Nephron (organoid): Measurements from ENCODE around the gene CCDC28B.

Source experiments
- H3K27ac Mint-ChIP-seq, 3 experiments: 2 replicates each; pipeline ENCODE4 v1.8.0; 2020; ENCODE audit warnings: mixed read lengths in 3 of 3, mild to moderate bottlenecking in 2 of 3, moderate library complexity in 1 of 3
- H3K27me3 Mint-ChIP-seq: 2 replicates; pipeline ENCODE4 v1.8.0; 2021; ENCODE audit warnings: low read depth, mild to moderate bottlenecking, moderate library complexity, mixed read lengths
- H3K36me3 Mint-ChIP-seq: 2 replicates; pipeline ENCODE4 v1.8.0; 2020; ENCODE audit warnings: low read depth, mixed read lengths
- H3K4me1 Mint-ChIP-seq: 2 replicates; pipeline ENCODE4 v1.8.0; 2020; ENCODE audit warnings: mixed read lengths
- H3K4me3 Mint-ChIP-seq, 3 experiments: 2 replicates each; pipeline ENCODE4 v1.8.0; 2020; ENCODE audit warnings: mild to moderate bottlenecking in 3 of 3, mixed read lengths in 3 of 3, moderate library complexity in 2 of 3
- H3K9me3 Mint-ChIP-seq: 2 replicates; pipeline ENCODE4 v1.8.0; 2020; ENCODE audit warnings: mixed read lengths
- CTCF ChIP-seq, 3 experiments: fragments of 200-600 bp; sonication (generic); IDR thresholded peaks; one replicate each; pipeline ENCODE4 v1.5.0; 2021; ENCODE audit warnings: antibody characterized with exemption in 3 of 3; ENCODE audit not compliant: unreplicated experiment in 3 of 3

CCDC28B gene

GRCh38 chr1:32231843-32232432 lies 31.5 kb downstream of the CCDC28B start:
- no peak overlapping the region for H3K27ac Mint-ChIP-seq
- no peak overlapping the region for H3K4me3 Mint-ChIP-seq
- TF ChIP-seq CTCF (IDR thresholded peaks at IDR 0.05; ENCODE audit: unreplicated experiment in 3 of 3), result no peak
- peaks cover 37% of the 10 kb centered on the region for H3K36me3 Mint-ChIP-seq
- no peaks in the 10 kb centered on the region for H3K4me1 Mint-ChIP-seq
- H3K27me3 Mint-ChIP-seq, result no peaks in the 10 kb centered on the region
- H3K9me3 Mint-ChIP-seq, result no peaks in the 10 kb centered on the region

- Mint-ChIP-seq H3K9me3 (no peaks in the 10 kb centered on the region), H3K27ac (no peak overlapping the region), H3K36me3 (peaks cover 31% of the 10 kb centered on the region), H3K4me3 (no peak overlapping the region), H3K27me3 (no peaks in the 10 kb centered on the region), H3K4me1 (no peaks in the 10 kb centered on the region)
- TF ChIP-seq CTCF (IDR thresholded peaks at IDR 0.05; ENCODE audit: unreplicated experiment in 3 of 3), result no peak
These were observed 32.3 kb downstream of the CCDC28B start for GRCh38 chr1:32232558-32233304.

- Mint-ChIP-seq H3K27ac (no peak overlapping the region), H3K9me3 (no peaks in the 10 kb centered on the region), H3K36me3 (peaks cover 16% of the 10 kb centered on the region), H3K27me3 (no peaks in the 10 kb centered on the region), H3K4me1 (no peaks in the 10 kb centered on the region), H3K4me3 (no peak overlapping the region)
- TF ChIP-seq CTCF (IDR thresholded peaks at IDR 0.05; ENCODE audit: unreplicated experiment in 3 of 3), result no peak
These were observed 34.4 kb downstream of the CCDC28B start for GRCh38 chr1:32234792-32235191.

- TF ChIP-seq CTCF (IDR thresholded peaks at IDR 0.05; ENCODE audit: unreplicated experiment in 3 of 3), result no peak
- H3K36me3 Mint-ChIP-seq, result peaks cover 6% of the 10 kb centered on the region
- no peaks in the 10 kb centered on the region for H3K9me3 Mint-ChIP-seq
- no peaks in the 10 kb centered on the region for H3K27me3 Mint-ChIP-seq
- H3K27ac Mint-ChIP-seq, result peak overlapping the region; percentile 28 to 85 (median 77)
- peaks cover 11% of the 10 kb centered on the region for H3K4me1 Mint-ChIP-seq
- peak overlapping the region; percentile 92 to 93 (median 92) for H3K4me3 Mint-ChIP-seq
These were observed 38.9 kb downstream of the CCDC28B start for GRCh38 chr1:32239337-32239736.

GRCh38 chr1:32239790-32240139 lies 39.4 kb downstream of the CCDC28B start:
- peak overlapping the region; percentile 77 to 85 (median 85) for H3K27ac Mint-ChIP-seq
- TF ChIP-seq CTCF (IDR thresholded peaks at IDR 0.05; ENCODE audit: unreplicated experiment in 3 of 3), result no peak

More at GRCh38 chr1:32239790-32240139, 39.4 kb downstream of the CCDC28B start:
- Mint-ChIP-seq H3K27me3 (no peaks in the 10 kb centered on the region), H3K9me3 (no peaks in the 10 kb centered on the region), H3K4me1 (peaks cover 11% of the 10 kb centered on the region), H3K4me3 (peak overlapping the region; percentile 92 to 93 (median 92)), H3K36me3 (peaks cover 6% of the 10 kb centered on the region)
